ENCODE measurements around the gene GALR3.

The GALR3 gene

GRCh38 chr22:37824674-37825641 lies 1.8 kb downstream of the GALR3 start:
- peak overlapping the region; percentile 34; the same call in 1 of the 2 replicates for H3K4me3 ChIP-seq (ENCODE audit: low read length)
- DNase-seq (ENCODE audit: low read depth), result no peak

GRCh38 chr22:37827056-37827455 lies 3.9 kb downstream of the GALR3 start:
- no peak overlapping the region for H3K4me3 ChIP-seq (ENCODE audit: low read length)
- no peak for TF ChIP-seq CTCF (conservative IDR thresholded peaks at IDR 0.05; ENCODE audit: low read length)
- no peak for DNase-seq (ENCODE audit: low read depth)

More at GRCh38 chr22:37824674-37825641, 1.8 kb downstream of the GALR3 start:
- TF ChIP-seq CTCF (conservative IDR thresholded peaks at IDR 0.05; ENCODE audit: low read length), result no peak

GRCh38 chr22:37830093-37830842 lies 7.1 kb downstream of the GALR3 start:
- no peak for TF ChIP-seq CTCF (conservative IDR thresholded peaks at IDR 0.05; ENCODE audit: low read length)
- no peak for DNase-seq (ENCODE audit: low read depth)

GRCh38 chr22:37831472-37831871 lies 8.3 kb downstream of the GALR3 start:
- H3K4me3 ChIP-seq (ENCODE audit: low read length), result no peak overlapping the region
- TF ChIP-seq CTCF (conservative IDR thresholded peaks at IDR 0.05; ENCODE audit: low read length), result no peak
- no peak for DNase-seq (ENCODE audit: low read depth)

More at GRCh38 chr22:37830093-37830842, 7.1 kb downstream of the GALR3 start:
- H3K4me3 ChIP-seq (ENCODE audit: low read length), result no peak overlapping the region

- DNase-seq (ENCODE audit: low read depth), result no peak
- H3K4me3 ChIP-seq (ENCODE audit: low read length), result no peak overlapping the region
- no peak for TF ChIP-seq CTCF (conservative IDR thresholded peaks at IDR 0.05; ENCODE audit: low read length)
Measured at GRCh38 chr22:37832022-37832857, 9.1 kb downstream of the GALR3 start.

- TF ChIP-seq CTCF (conservative IDR thresholded peaks at IDR 0.05; ENCODE audit: low read length), result no peak
- no peak overlapping the region for H3K4me3 ChIP-seq (ENCODE audit: low read length)
- no peak for DNase-seq (ENCODE audit: low read depth)
Measured at GRCh38 chr22:37842015-37842793, 19.0 kb downstream of the GALR3 start.

Measured in AG10803 (cell line).